Muscle layer of colon (tissue), 2 donors: ENCODE data around the gene ADPRM.
"Not testable (repeated sequence)": the region's sequence is repeated elsewhere in the genome, so short reads cannot be mapped to it uniquely, and the experiment has no call there.

ENCODE experiments used
- H3K27ac ChIP-seq: one replicate; pipeline ENCODE4 v1.7.0; 2013; ENCODE audit warnings: low read depth, mild to moderate bottlenecking, low read length, moderate library complexity
- H3K27me3 ChIP-seq, 2 donors: one replicate each; pipeline ENCODE4 v1.7.0; 2013; ENCODE audit warnings: low read length in 2 of 2, mild to moderate bottlenecking in 2 of 2; ENCODE audit not compliant: insufficient read depth in 2 of 2, control insufficient read depth in 1 of 2
- H3K36me3 ChIP-seq: one replicate; pipeline ENCODE4 v1.7.0; 2013; ENCODE audit warnings: mild to moderate bottlenecking, low read length; ENCODE audit not compliant: insufficient read depth
- H3K4me1 ChIP-seq: one replicate; pipeline ENCODE4 v1.7.0; 2013; ENCODE audit warnings: mild to moderate bottlenecking, low read length; ENCODE audit not compliant: insufficient read depth
- H3K4me3 ChIP-seq, 2 donors: one replicate each; pipeline ENCODE4 v1.7.0; 2013; ENCODE audit warnings: low read length in 2 of 2, low read depth in 1 of 2, mild to moderate bottlenecking in 1 of 2, moderate library complexity in 1 of 2
- H3K9ac ChIP-seq: one replicate; pipeline ENCODE4 v1.7.0; 2013; ENCODE audit warnings: low read length
- H3K9me3 ChIP-seq: one replicate; pipeline ENCODE4 v1.7.0; 2013; ENCODE audit warnings: mild to moderate bottlenecking, low read length
- donor health status: abdominal sarcoma.
- donor health status: Adenocarcinoma of cecum.

The ADPRM gene

GRCh38 chr17:10705727-10706126 lies 8.3 kb downstream of the ADPRM start:
- Histone ChIP-seq H3K4me1 (no peaks in the 10 kb centered on the region), H3K9ac (no peak overlapping the region), H3K4me3 (no peak overlapping the region), H3K9me3 (no peaks in the 10 kb centered on the region), H3K36me3 (peaks cover 51% of the 10 kb centered on the region), H3K27me3 (no peaks in the 10 kb centered on the region), H3K27ac (no peak overlapping the region)

GRCh38 chr17:10713318-10713717 lies 15.9 kb downstream of the ADPRM start:
- Histone ChIP-seq H3K4me3 (no peak overlapping the region), H3K27me3 (no peaks in the 10 kb centered on the region), H3K9me3 (no peaks in the 10 kb centered on the region), H3K9ac (no peak overlapping the region), H3K36me3 (peaks cover 43% of the 10 kb centered on the region), H3K4me1 (no peaks in the 10 kb centered on the region), H3K27ac (no peak overlapping the region)

GRCh38 chr17:10716218-10716617 lies 18.8 kb downstream of the ADPRM start:
- Histone ChIP-seq H3K4me3 (no peak overlapping the region), H3K9me3 (no peaks in the 10 kb centered on the region), H3K4me1 (no peaks in the 10 kb centered on the region), H3K27ac (no peak overlapping the region), H3K36me3 (peaks cover 16% of the 10 kb centered on the region), H3K27me3 (no peaks in the 10 kb centered on the region), H3K9ac (no peak overlapping the region)

GRCh38 chr17:10718547-10718946 lies 21.2 kb downstream of the ADPRM start:
- Histone ChIP-seq H3K27me3 (no peaks in the 10 kb centered on the region), H3K27ac (no peak overlapping the region), H3K36me3 (peaks cover under 1% of the 10 kb centered on the region), H3K9me3 (no peaks in the 10 kb centered on the region), H3K4me3 (no peak overlapping the region), H3K9ac (no peak overlapping the region), H3K4me1 (no peaks in the 10 kb centered on the region)

- Histone ChIP-seq H3K9me3 (no peaks in the 10 kb centered on the region), H3K27me3 (no peaks in the 10 kb centered on the region), H3K36me3 (peaks cover 16% of the 10 kb centered on the region), H3K9ac (no peak overlapping the region), H3K4me3 (no peak overlapping the region), H3K4me1 (peaks cover 4% of the 10 kb centered on the region), H3K27ac (no peak overlapping the region)
These were observed 27.3 kb downstream of the ADPRM start for GRCh38 chr17:10724546-10725195.

- no peak overlapping the region for H3K9ac ChIP-seq
- peaks cover 16% of the 10 kb centered on the region for H3K36me3 ChIP-seq
- no peaks in the 10 kb centered on the region for H3K9me3 ChIP-seq
- no peak overlapping the region for H3K27ac ChIP-seq
- H3K4me1 ChIP-seq: peaks cover 4% of the 10 kb centered on the region
- no peaks in the 10 kb centered on the region for H3K27me3 ChIP-seq
- H3K4me3 ChIP-seq: no peak overlapping the region
These were observed 27.9 kb downstream of the ADPRM start for GRCh38 chr17:10725262-10725661.

GRCh38 chr17:10726196-10726595 lies 28.8 kb downstream of the ADPRM start:
- H3K27me3 ChIP-seq: no peaks in the 10 kb centered on the region
- H3K4me3 ChIP-seq: no peak overlapping the region
- H3K9ac ChIP-seq: no peak overlapping the region
- no peaks in the 10 kb centered on the region for H3K9me3 ChIP-seq
- peaks cover 8% of the 10 kb centered on the region for H3K4me1 ChIP-seq
- H3K36me3 ChIP-seq: peaks cover 16% of the 10 kb centered on the region
- no peak overlapping the region for H3K27ac ChIP-seq

- H3K27ac ChIP-seq: no peak overlapping the region
- peaks cover 9% of the 10 kb centered on the region for H3K4me1 ChIP-seq
- H3K9ac ChIP-seq: no peak overlapping the region
- H3K4me3 ChIP-seq: no peak overlapping the region
- H3K36me3 ChIP-seq: peaks cover 16% of the 10 kb centered on the region
- H3K9me3 ChIP-seq: no peaks in the 10 kb centered on the region
- no peaks in the 10 kb centered on the region for H3K27me3 ChIP-seq
These were observed 29.8 kb downstream of the ADPRM start for GRCh38 chr17:10727192-10727591.

GRCh38 chr17:10728331-10728892 lies 31.0 kb downstream of the ADPRM start:
- Histone ChIP-seq H3K9ac (peak overlapping the region; percentile 72), H3K27ac (peak overlapping the region; percentile 81), H3K9me3 (no peaks in the 10 kb centered on the region), H3K4me1 (peaks cover 9% of the 10 kb centered on the region), H3K27me3 (no peaks in the 10 kb centered on the region), H3K36me3 (peaks cover 16% of the 10 kb centered on the region), H3K4me3 (peak overlapping the region in 1 of 2 donors; percentile 68)

- Histone ChIP-seq H3K9ac (peak within 1 kb of the TSS; percentile 72), H3K4me1 (peaks cover 9% of the 10 kb centered on the region), H3K27me3 (no peaks in the 10 kb centered on the region), H3K4me3 (peak within 1 kb of the TSS; percentile 59 to 68), H3K36me3 (peaks cover 12% of the 10 kb centered on the region), H3K9me3 (no peaks in the 10 kb centered on the region), H3K27ac (peak within 1 kb of the TSS; percentile 81)
These were observed 32.2 kb downstream of the ADPRM start, which contains the start of gene TMEM220 for GRCh38 chr17:10729334-10730193. Gene TMEM220, minus strand, starts transcription at chr17:10730023. Its CDS starts 172 bp downstream, at chr17:10729851.

GRCh38 chr17:10730247-10730646 lies 32.9 kb downstream of the ADPRM start:
- not testable (repeated sequence) for H3K4me1 ChIP-seq, H3K27me3 ChIP-seq
- H3K36me3 ChIP-seq: peaks cover 12% of the 10 kb centered on the region

More at GRCh38 chr17:10730247-10730646, 32.9 kb downstream of the ADPRM start:
- Histone ChIP-seq H3K4me3 (peak overlapping the region; percentile 59 to 68), H3K9ac (peak overlapping the region; percentile 72), H3K27ac (peak overlapping the region; percentile 81)
- H3K9me3 ChIP-seq: not testable (repeated sequence)
